ENCODE measurements around the gene HCCS.
A peak's percentile ranks its signal among the peaks of the same experiment; 100 is the strongest.

The HCCS gene

DNA sequence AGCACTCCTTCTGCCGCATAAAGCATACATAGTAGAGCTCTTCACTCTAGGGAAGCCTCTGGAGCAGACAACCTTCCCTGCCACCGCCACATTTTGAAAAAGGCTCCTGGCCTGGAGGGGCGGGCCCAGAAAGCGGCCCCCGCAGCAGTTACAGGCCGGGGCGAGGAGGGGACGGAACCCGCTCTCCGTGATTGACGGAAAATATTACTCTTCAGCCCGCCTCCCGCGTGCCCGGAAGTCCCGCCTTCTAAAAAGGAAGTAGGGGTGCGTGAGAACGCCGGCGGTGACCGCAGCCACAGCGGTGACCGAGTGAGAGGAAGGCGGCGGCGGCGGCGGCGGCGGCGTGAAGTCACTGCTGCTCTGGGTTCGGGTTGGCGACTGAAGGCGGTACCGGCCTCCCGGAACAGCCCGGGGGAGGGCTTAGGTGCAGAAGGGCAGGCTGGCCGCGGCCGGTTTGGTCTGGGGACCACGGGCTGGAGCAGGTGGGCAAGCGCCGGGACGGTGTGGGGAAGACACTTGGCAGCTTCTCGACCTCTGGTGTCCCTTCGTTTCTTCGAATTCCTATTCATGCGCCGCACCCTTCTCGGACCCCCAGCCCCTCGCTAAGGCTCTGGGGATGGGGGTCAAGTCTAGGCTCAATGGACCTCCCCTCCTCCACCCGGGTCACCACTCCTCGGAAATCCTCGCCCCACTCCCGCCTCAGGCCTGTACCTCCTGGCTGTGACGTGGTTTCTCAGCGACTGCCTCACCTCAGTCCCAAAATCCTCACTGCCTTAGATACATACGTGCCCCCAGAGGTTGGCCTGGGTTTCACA, at the start of gene HCCS:
Gene HCCS (plus strand): TSS at position 296 of the 815 bp plus-strand sequence. CDS start 729 bp downstream, outside the sequence.
- peak; percentile 61 to 68 for DNase-seq (ENCODE audit: low read depth in 2 of 2)

DNA sequence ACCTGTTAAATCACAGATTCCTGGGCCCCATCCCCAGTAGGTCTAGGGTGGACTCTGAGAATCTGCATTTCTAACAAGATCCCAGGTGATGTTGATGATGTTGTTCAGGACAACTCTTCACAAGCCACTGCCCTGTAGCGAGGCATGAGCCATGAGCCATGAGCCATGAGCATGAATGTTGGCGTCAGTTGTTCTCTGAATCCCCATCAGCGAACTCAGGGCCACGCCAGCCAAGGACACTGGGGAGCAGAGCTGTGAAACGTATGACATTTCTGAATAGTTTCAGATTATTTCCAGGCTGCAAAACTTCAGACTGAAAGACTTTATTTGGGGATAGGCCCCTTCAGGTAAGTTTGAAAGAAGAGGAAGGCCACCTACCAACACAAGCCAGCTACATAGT, 46.9 kb upstream of the HCCS start:
- no peak for DNase-seq (ENCODE audit: low read depth in 2 of 2)

DNA sequence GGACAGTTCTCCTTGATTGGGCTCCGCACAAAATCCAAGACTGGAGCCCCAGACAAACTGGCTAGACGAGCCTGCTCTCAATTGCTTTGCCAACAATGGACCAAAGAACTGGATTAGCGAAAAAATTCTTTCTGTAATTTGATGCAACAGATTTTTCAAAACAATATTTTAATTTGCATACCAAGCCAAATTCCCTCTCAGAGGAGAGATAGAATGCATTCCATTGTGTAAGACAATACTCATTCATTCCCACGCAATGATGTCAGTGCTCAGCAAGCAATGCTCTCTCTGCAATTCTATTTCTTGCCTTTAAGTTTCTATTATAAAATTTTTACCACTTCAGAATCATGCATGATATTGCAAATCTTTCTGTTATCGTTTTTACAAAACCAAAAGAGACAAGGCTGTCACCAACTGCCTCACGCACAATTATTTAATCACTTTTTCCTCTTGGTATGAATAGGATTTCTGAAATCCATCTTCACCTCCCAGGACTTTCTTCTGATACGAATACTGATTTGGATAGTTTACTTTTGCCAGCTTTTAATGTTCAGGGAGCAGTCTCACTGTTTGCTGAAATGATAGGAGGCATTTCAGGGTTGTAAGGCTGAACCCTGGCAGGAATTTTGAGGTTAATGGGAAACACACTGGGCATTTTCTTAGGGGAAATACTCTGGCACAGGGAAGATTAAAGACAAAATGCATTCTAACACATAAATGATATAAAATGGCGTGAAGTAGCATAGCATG, 46.1 kb upstream of the HCCS start:
- DNase-seq (ENCODE audit: low read depth in 2 of 2) = no peak

- DNase-seq (ENCODE audit: low read depth in 2 of 2) = no peak
Measured at GRCh38 chrX:11066812-11067211, 44.3 kb upstream of the HCCS start.

- no peak for DNase-seq (ENCODE audit: low read depth in 2 of 2)
Measured at GRCh38 chrX:11073381-11073780, 37.8 kb upstream of the HCCS start.

GRCh38 chrX:11080741-11081305, 30.3 kb upstream of the HCCS start:
- DNase-seq (ENCODE audit: low read depth in 2 of 2) = no peak

GRCh38 chrX:11081511-11081910, 29.6 kb upstream of the HCCS start:
- DNase-seq (ENCODE audit: low read depth in 2 of 2) = no peak

DNA sequence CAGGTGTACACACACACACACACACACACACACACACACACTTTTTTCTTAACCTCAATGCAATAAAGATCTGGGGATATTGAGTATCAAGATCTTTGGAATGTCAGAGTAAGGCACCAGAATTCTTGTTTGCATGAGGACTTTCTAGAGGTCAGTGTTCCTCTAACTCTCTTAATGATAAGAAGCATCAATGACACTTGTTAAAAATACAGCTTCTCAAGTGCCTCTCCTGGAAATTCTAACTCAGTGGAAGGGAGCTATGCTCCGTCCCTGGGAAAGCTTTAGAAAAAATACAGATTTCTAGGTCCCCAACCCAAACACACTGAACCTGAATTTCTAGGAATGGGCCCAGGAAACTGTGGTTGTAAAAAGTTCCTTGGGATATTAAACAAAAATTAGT, 25.8 kb upstream of the HCCS start:
- no peak for DNase-seq (ENCODE audit: low read depth in 2 of 2)

- no peak for DNase-seq (ENCODE audit: low read depth in 2 of 2)
Measured at GRCh38 chrX:11089802-11090201, 21.3 kb upstream of the HCCS start.

DNA sequence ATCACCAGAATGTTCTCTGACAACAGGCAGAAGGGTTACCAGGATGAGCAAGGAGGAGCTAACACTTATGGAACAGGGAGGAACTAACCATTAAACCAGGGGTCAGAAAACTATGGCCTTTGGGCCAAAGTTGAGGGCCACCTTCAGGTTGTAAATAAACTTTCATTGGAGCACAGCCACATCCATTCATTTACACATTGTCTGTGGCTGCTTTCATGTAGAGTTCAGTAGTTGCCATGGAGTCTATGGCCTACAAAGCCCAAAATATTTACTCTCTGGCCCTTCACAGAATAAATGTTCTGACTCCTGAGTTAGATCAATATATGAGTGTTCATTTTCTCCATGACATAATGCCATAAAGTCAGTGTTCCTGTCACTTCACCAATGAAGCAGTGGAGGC, 13.2 kb upstream of the HCCS start:
- no peak for DNase-seq (ENCODE audit: low read depth in 2 of 2)

GRCh38 chrX:11099465-11099864, 11.7 kb upstream of the HCCS start:
- DNase-seq (ENCODE audit: low read depth in 2 of 2) = no peak

DNA sequence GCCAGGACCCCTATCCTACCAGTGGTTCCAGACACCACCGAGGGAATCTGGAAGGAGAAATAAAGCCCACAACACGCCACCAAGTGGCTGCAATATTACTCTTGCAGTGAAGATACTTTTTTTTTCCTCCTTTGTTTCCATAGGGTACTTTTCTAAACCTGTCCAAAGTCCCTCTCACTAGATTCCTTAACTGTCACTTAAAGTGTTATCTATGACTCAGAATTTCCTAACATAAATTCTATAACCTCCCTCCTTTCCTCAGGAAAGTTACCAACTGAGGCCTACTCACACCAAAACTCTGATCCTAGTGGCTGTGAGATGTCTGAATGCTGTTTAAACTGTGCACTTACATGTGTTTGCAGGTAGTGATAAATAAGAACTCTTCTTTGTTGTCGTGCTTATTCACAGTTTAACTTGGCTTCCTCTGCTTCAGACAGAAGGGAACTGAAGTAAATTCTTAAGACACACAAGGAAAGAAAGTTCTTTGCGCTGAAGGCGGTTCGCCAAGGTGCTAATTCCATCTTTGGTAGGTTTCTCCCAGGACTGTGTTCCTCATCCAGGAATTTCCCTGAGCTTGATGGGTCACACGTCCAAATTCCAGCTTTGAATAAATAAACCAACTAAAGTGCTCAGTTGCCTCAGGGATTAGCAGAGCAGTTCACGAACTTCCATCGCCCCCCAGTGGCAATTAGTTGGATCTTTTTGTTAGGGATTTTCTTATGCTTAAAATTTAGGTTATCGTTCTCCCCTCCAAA, 10.7 kb upstream of the HCCS start:
- no peak for DNase-seq (ENCODE audit: low read depth in 2 of 2)

DNA sequence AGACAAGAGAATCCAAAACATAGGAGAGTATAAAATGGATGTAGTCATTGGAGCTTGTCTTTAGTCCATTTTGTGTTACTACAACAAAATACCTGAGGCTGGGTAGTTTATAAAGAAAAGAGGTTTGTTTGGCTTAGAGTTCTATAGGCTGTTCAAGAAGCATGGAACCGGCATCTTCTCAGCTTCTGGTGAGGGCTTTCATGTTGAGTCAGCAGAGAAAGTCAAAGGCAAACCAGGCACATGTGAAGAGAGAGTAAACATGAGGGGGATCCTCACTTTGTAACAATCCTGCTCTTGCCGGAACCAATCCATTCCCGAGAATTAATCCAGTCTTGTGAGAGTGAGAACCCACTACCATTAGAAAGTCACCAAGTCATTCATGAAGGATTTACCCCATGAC, 8.1 kb upstream of the HCCS start:
- no peak for DNase-seq (ENCODE audit: low read depth in 2 of 2)

DNA sequence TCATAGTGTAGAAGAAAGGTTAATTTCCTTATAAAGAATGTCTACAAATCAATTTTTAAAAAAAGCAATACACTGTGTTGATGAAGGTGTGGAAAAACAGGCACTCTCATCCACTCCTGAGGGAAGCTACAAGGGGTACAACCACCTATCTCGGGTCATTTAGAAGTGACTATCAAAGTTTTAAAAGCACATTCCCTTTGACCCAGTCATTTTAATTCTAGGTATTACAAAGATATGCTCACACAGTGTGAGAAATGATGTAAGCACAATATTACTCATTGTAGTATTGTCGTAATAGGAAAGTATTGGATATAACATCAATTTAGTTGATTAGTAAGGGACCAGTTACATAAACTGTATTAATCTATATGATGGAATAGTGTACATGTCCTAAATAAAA, 7.4 kb upstream of the HCCS start:
- no peak for DNase-seq (ENCODE audit: low read depth in 2 of 2)

- no peak for DNase-seq (ENCODE audit: low read depth in 2 of 2)
Measured at GRCh38 chrX:11105080-11105479, 6.1 kb upstream of the HCCS start.

DNA sequence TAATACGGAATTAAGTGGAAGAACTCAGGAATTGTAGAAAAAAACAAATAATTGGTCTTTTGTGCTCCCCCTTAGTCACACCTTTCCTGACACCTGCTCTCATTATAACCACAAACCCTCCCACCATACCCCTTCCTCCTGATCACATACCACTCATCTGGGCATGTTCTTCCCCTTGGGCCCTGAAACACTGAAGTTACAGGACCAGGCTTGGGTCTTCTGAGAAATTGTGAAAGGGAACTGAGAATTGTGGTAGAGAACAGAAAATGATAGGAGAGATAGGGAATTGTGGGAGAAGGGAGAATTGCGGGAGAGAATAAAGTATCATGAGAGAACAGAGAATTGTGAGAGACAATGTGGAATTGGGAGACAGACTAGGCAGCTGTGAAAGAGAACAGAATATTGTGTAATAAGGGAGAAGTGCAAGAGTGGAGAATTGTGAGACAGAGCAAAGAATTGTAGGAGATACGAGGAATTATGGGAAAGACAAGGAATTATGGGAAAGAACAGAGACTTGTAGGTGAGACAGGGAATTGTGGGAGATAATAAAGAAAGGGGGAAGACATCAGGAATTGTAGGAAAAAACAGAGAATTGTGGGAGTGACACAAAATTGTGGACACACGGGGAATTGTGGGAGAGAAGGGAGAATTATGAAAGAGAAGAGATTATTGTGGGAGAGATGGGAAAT, 2.7 kb upstream of the HCCS start:
- DNase-seq (ENCODE audit: low read depth in 2 of 2) = no peak

GRCh38 chrX:11109968-11110367, 1.2 kb upstream of the HCCS start:
- DNase-seq (ENCODE audit: low read depth in 2 of 2) = no peak

GRCh38 chrX:11111947-11112346, 815 bp downstream of the HCCS start:
- DNase-seq (ENCODE audit: low read depth in 2 of 2) = no peak

DNA sequence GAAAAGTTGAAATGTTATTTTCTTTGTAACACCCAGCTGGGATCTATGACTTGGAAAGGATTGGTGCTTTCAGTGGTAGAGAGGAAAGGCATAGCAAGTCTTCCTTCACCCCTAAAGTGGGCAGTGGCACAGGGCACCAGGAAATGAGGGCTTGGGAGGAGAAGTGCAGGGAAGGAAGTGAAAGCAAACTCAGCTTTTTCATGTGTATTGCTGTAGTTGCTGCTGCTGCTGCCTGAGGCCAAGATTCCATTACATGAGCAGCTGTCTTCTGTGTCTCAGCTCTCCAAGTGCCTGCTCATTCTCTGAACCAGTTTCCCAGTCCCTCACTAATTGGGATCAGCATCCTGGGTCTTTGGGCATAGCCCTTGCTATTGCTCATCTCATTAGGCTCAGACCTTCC, 2.6 kb downstream of the HCCS start:
- no peak for DNase-seq (ENCODE audit: low read depth in 2 of 2)

DNA sequence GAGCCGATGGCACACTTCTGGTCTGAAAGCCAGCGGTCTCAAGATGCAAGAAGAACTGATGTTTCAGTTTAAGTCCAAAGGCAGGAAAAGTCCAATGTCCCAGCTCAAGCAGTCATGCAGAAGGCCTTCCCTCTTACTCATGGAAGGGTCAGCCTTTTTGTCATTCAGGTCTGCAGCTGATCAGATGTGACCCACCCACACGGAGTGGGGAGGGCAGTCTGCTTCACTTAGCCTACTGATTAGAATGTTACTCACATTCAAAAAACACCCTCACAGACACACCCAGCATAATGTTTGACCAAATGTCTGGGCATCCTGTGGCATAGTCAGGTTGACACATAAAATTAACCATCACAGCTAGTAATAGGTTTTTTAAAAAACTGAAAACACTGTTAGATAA, 6.6 kb downstream of the HCCS start:
- no peak for DNase-seq (ENCODE audit: low read depth in 2 of 2)

DNA sequence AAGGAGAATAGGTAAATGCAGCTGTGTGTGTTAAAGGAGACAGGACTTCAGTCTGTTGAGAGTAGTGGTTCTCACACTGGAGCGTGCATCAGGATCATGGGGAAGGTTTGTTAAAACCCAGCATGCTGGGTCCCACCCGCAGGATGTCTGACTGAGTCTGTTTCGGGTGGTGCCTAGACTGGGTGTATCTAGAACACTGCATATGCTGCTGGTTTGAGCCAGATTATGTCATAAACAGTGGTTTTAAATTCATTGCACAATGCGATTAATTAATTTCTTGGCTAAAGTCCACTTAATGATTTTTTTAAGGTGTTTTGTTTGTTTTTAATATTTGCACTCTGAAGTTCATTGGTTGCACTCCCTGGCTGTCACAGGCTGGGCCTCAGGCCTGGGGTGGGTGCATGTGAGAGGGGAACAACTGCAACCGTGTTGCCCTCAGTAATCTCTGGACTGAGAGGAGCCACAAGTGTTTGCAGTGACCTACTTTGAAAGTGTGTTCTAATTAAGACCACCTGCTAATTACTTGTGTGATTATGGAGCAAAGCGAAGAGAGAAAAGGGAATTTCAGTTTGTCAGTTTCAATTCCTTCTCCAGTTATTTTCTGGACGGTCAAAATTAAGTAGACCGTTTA, 8.3 kb downstream of the HCCS start:
- no peak for DNase-seq (ENCODE audit: low read depth in 2 of 2)
